Thyroid gland (tissue), 4 donors: ENCODE results near the gene TFCP2.

Source experiments
- POLR2A ChIP-seq, 2 donors: fragments of 450-650 bp; IDR thresholded peaks; one replicate each; pipeline ENCODE4 v1.6.1; 2017; ENCODE audit warnings: antibody characterized with exemption in 2 of 2, mild to moderate bottlenecking in 2 of 2, moderate library complexity in 1 of 2
- TF ChIP-seq, protein P1 (sequence below), 6 experiments: fragments of 200-600 bp in 3 of 6; fragments of 450-650 bp in 3 of 6; sonication (generic) in 3 of 6; IDR thresholded peaks; one replicate each; pipeline ENCODE4 v1.5.1; 2016 to 2019; ENCODE audit warnings: antibody characterized with exemption in 6 of 6, mild to moderate bottlenecking in 2 of 6, inconsistent platforms in 1 of 6, moderate library complexity in 1 of 6

DNA sequence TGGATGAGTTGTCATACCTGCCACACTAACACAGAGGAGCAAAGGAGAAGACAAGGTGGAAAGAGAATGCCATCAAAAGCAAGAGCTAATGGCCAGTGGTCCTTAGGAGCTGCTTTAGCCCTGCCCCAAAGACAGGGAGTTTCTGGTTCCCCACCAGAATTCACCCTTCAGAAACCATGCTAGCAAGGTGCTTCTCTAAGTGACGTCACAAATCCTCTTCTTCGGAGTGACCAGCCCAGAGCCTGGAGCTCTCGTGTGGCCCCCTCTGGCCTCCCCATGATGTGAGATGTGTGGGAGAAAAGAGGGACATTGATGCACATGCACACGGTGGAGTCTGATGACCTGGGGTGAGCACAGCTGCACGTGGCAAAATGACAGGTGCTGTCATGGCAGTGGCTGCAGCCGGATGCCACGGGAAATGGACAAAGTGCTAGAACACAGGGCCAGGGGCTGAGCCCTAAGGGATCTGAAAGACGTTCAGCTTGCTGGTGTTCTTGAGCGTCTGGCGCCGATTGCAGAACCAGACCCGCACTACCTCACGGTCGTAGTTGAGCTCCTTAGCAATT is 16.9 kb upstream of the TFCP2 start:
- TF ChIP-seq, protein P1, sequence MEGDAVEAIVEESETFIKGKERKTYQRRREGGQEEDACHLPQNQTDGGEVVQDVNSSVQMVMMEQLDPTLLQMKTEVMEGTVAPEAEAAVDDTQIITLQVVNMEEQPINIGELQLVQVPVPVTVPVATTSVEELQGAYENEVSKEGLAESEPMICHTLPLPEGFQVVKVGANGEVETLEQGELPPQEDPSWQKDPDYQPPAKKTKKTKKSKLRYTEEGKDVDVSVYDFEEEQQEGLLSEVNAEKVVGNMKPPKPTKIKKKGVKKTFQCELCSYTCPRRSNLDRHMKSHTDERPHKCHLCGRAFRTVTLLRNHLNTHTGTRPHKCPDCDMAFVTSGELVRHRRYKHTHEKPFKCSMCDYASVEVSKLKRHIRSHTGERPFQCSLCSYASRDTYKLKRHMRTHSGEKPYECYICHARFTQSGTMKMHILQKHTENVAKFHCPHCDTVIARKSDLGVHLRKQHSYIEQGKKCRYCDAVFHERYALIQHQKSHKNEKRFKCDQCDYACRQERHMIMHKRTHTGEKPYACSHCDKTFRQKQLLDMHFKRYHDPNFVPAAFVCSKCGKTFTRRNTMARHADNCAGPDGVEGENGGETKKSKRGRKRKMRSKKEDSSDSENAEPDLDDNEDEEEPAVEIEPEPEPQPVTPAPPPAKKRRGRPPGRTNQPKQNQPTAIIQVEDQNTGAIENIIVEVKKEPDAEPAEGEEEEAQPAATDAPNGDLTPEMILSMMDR (IDR thresholded peaks at IDR 0.05): no peak
- TF ChIP-seq POLR2A (IDR thresholded peaks at IDR 0.05): no peak
